ENCODE results near the gene PLEK.

DNA sequence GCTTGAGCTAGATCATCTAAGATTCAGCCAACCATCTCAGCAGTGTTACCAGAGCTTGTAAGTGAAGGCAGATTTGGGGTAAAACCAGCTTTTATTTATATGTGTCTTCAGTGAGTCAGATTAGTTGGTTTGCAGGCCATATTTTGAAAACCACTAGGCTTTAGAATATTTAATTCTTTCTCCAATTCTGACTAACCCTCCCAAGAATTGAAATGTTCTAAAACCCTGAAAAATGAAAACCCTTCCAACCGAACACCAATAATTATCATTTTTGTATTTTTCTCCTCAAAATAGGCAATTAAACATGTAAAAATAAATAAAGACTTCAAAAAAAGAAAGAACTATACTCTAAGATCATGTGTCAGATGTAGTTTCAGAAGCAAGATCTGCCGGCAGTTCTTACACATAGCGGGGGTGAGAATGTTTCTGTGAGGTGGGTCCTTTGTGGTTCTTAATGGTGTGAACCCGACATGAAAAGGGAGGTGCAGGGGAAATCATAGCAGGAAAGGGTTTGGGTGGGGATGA lies 14.2 kb downstream of the PLEK start:
- TF ChIP-seq, protein P1, sequence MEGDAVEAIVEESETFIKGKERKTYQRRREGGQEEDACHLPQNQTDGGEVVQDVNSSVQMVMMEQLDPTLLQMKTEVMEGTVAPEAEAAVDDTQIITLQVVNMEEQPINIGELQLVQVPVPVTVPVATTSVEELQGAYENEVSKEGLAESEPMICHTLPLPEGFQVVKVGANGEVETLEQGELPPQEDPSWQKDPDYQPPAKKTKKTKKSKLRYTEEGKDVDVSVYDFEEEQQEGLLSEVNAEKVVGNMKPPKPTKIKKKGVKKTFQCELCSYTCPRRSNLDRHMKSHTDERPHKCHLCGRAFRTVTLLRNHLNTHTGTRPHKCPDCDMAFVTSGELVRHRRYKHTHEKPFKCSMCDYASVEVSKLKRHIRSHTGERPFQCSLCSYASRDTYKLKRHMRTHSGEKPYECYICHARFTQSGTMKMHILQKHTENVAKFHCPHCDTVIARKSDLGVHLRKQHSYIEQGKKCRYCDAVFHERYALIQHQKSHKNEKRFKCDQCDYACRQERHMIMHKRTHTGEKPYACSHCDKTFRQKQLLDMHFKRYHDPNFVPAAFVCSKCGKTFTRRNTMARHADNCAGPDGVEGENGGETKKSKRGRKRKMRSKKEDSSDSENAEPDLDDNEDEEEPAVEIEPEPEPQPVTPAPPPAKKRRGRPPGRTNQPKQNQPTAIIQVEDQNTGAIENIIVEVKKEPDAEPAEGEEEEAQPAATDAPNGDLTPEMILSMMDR (IDR thresholded peaks at IDR 0.05; ENCODE audit: insufficient read depth, low read length): no peak
- TF ChIP-seq, protein P2, sequence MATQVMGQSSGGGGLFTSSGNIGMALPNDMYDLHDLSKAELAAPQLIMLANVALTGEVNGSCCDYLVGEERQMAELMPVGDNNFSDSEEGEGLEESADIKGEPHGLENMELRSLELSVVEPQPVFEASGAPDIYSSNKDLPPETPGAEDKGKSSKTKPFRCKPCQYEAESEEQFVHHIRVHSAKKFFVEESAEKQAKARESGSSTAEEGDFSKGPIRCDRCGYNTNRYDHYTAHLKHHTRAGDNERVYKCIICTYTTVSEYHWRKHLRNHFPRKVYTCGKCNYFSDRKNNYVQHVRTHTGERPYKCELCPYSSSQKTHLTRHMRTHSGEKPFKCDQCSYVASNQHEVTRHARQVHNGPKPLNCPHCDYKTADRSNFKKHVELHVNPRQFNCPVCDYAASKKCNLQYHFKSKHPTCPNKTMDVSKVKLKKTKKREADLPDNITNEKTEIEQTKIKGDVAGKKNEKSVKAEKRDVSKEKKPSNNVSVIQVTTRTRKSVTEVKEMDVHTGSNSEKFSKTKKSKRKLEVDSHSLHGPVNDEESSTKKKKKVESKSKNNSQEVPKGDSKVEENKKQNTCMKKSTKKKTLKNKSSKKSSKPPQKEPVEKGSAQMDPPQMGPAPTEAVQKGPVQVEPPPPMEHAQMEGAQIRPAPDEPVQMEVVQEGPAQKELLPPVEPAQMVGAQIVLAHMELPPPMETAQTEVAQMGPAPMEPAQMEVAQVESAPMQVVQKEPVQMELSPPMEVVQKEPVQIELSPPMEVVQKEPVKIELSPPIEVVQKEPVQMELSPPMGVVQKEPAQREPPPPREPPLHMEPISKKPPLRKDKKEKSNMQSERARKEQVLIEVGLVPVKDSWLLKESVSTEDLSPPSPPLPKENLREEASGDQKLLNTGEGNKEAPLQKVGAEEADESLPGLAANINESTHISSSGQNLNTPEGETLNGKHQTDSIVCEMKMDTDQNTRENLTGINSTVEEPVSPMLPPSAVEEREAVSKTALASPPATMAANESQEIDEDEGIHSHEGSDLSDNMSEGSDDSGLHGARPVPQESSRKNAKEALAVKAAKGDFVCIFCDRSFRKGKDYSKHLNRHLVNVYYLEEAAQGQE (IDR thresholded peaks at IDR 0.05; ENCODE audit: insufficient replicate concordance, low read depth): no peak
- TF ChIP-seq POLR2AphosphoS5 (IDR thresholded peaks at IDR 0.05; ENCODE audit: low read depth): 0 out of 2 replicates have a peak, but pooled peaks have one; percentile 6

Data from HL-60 (cell line).